Stomach (tissue), 4 donors: ENCODE results near the gene CAPN5.

ENCODE experiments used
- EP300 ChIP-seq: sonication (generic); formaldehyde crosslinking; IDR thresholded peaks from one replicate; pipeline ENCODE4 v1.6.1; 2017; ENCODE audit warnings: antibody characterized with exemption
- POLR2A ChIP-seq, 4 donors: fragments of 450-650 bp; IDR thresholded peaks; one replicate each; pipeline ENCODE4 v1.6.1; 2016; ENCODE audit warnings: antibody characterized with exemption in 4 of 4, control low read depth in 2 of 4, mild to moderate bottlenecking in 1 of 4, moderate library complexity in 1 of 4
- TF ChIP-seq, protein P1 (sequence below), 7 experiments: fragments of 450-650 bp in 4 of 7; fragments of 200-600 bp in 3 of 7; sonication (generic) in 3 of 7; IDR thresholded peaks; one replicate each; pipeline ENCODE4 v1.5.1; 2016 to 2019; ENCODE audit warnings: antibody characterized with exemption in 7 of 7, control low read depth in 2 of 7, mild to moderate bottlenecking in 1 of 7

DNA sequence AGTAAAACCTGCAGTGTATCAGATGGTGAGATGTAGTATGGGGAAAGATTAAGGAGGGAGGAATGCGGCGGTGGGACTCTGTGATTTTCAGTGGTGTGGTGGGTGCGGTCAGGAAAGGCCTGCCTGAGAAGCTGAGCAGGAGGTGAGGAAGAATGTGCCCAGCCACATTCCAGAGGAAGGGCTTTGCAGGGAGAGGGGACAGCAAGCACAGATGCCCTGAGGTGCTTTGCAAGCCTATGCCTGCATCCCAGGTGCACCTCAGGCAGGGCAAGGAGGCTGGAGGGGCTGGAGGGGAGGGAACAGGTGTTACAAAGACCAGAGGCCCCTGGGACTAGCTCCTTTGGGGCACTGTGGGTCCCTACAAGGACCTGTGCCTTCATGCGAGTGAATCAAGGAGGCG, 103.3 kb downstream of the CAPN5 start:
- TF ChIP-seq, protein P1, sequence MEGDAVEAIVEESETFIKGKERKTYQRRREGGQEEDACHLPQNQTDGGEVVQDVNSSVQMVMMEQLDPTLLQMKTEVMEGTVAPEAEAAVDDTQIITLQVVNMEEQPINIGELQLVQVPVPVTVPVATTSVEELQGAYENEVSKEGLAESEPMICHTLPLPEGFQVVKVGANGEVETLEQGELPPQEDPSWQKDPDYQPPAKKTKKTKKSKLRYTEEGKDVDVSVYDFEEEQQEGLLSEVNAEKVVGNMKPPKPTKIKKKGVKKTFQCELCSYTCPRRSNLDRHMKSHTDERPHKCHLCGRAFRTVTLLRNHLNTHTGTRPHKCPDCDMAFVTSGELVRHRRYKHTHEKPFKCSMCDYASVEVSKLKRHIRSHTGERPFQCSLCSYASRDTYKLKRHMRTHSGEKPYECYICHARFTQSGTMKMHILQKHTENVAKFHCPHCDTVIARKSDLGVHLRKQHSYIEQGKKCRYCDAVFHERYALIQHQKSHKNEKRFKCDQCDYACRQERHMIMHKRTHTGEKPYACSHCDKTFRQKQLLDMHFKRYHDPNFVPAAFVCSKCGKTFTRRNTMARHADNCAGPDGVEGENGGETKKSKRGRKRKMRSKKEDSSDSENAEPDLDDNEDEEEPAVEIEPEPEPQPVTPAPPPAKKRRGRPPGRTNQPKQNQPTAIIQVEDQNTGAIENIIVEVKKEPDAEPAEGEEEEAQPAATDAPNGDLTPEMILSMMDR (IDR thresholded peaks at IDR 0.05) = no peak
- TF ChIP-seq EP300 = no peak
- TF ChIP-seq POLR2A (IDR thresholded peaks at IDR 0.05) = no peak
